Panc1 (cell line): ENCODE data around the gene HUS1. TPM values are rescaled to one million over a fixed set of nuclear protein-coding genes. Genes with fewer than 3 reads are reported as not detected.

ENCODE experiments used
- ATAC-seq: fragments of 200-7000 bp; cut with Tn5 transposase; 2 replicates; pipeline ENCODE4 v1.9.1; 2020; ENCODE audit warnings: mild to moderate bottlenecking, moderate library complexity
- BruUV-seq: library from RNA; stranded (reverse); fragments of 400-500 nt; replicated peaks from 2 replicates; lab custom pipeline; 2021; lab: Mats Ljungman, UMichigan
- CTCF ChIA-PET: fragments of 300-600 bp; sonication (Branson Sonifier 250); formaldehyde crosslinking; loops from one replicate; lab custom pipeline; 2022; ENCODE audit warnings: antibody characterized with exemption; lab: Charles Lee
- POLR2A ChIA-PET: fragments of 300-600 bp; sonication (Branson Sonifier 250); formaldehyde crosslinking; loops from one replicate; lab custom pipeline; 2022; ENCODE audit warnings: antibody characterized with exemption; lab: Charles Lee
- DNase-seq: peaks from one replicate; pipeline ENCODE4 v3.0.0-alpha.2; 2010; ENCODE audit warnings: low read depth, low spot score
- H3K27ac ChIP-seq: 2 replicates; pipeline ENCODE4 v1.5.1; 2011; ENCODE audit warnings: mild to moderate bottlenecking, low read length, inconsistent platforms
- H3K27me3 ChIP-seq: fragments of 200-500 bp; sonication (Bioruptor generic); 2 replicates; pipeline ENCODE4 v1.6.0; 2014; ENCODE audit warnings: low read length, inconsistent platforms; ENCODE audit not compliant: control insufficient read depth, insufficient read depth
- H3K36me3 ChIP-seq: fragments of 200-500 bp; sonication (Bioruptor generic); 2 replicates; pipeline ENCODE4 v1.5.1; 2014; ENCODE audit warnings: inconsistent platforms, mild to moderate bottlenecking, low read length, moderate library complexity; ENCODE audit not compliant: control insufficient read depth, insufficient read depth
- H3K4me1 ChIP-seq: 2 replicates; pipeline ENCODE4 v1.5.1; 2011; ENCODE audit warnings: inconsistent platforms, mild to moderate bottlenecking, low read length, moderate library complexity; ENCODE audit not compliant: control insufficient read depth, insufficient read depth
- H3K4me3 ChIP-seq, 2 experiments: 2 replicates each; pipeline ENCODE4 v1.5.1; 2011 to 2012; ENCODE audit warnings: low read depth in 2 of 2, low read length in 2 of 2, mild to moderate bottlenecking in 2 of 2, inconsistent platforms in 1 of 2, moderate library complexity in 1 of 2
- H3K9me3 ChIP-seq: fragments of 200-500 bp; sonication (Bioruptor generic); 2 replicates; pipeline ENCODE4 v1.5.1; 2014; ENCODE audit warnings: low read depth, mild to moderate bottlenecking, inconsistent platforms, low read length, moderate library complexity; ENCODE audit not compliant: control insufficient read depth, insufficient read depth
- POLR2AphosphoS5 ChIP-seq: IDR thresholded peaks from 2 replicates; pipeline ENCODE4 v1.6.1; 2012; ENCODE audit warnings: mild to moderate bottlenecking, low read depth, low read length, moderate library complexity
- REST ChIP-seq, 2 experiments: IDR thresholded peaks; 2 replicates each; pipeline ENCODE4 v1.6.1; 2011 to 2012; ENCODE audit warnings: low read depth in 2 of 2, control low read depth in 1 of 2, low read length in 1 of 2, mild to moderate bottlenecking in 1 of 2, moderate library complexity in 1 of 2; ENCODE audit not compliant: insufficient read depth in 1 of 2
- SIN3A ChIP-seq: IDR thresholded peaks from 2 replicates; pipeline ENCODE4 v1.6.1; 2012; ENCODE audit warnings: low read depth, mild to moderate bottlenecking, low read length, moderate library complexity, borderline replicate concordance; ENCODE audit not compliant: insufficient read depth
- TCF7L2 ChIP-seq: IDR thresholded peaks from 2 replicates; pipeline ENCODE4 v1.6.1; 2011; ENCODE audit warnings: mild to moderate bottlenecking, low read depth, low read length, inconsistent platforms
- in situ Hi-C: cut with HindIII; loops from 2 replicates; pipeline ENCODE4 v1.10.0; 2016; ENCODE audit warnings: low sequenced_read_pairs, low pct_unique_long_range_greater_than_20kb
- intact Hi-C: fragments of 100-400 bp; cut with micrococcal nuclease; formaldehyde crosslinking; loops from one replicate; pipeline ENCODE4 v1.10.0; 2022; ENCODE audit not compliant: unreplicated experiment
- total RNA-seq: library from RNA; stranded (reverse); gene quantifications from one replicate; pipeline ENCODE4 v1.2.1, GENCODE V29; 2021; ENCODE audit not compliant: unreplicated experiment
- TF ChIP-seq, protein P1 (sequence below): fragments of 450-650 bp; IDR thresholded peaks from 2 replicates; pipeline ENCODE4 v1.5.1; 2017; ENCODE audit warnings: mild to moderate bottlenecking

The HUS1 gene
- total RNA-seq, 1 experiment from 2014 or later: 72.7 TPM

- no peak overlapping the region for H3K4me3 ChIP-seq
- in situ Hi-C loops: no loop called here
- intact Hi-C loops: no loop called here
- TF ChIP-seq POLR2AphosphoS5 (no peak), REST (IDR thresholded peaks at IDR 0.05; ENCODE audit: insufficient read depth in 1 of 2, low read depth in 2 of 2, low read length in 1 of 2) (no peak), TCF7L2 (no peak), SIN3A (no peak)
- TF ChIP-seq, protein P1, sequence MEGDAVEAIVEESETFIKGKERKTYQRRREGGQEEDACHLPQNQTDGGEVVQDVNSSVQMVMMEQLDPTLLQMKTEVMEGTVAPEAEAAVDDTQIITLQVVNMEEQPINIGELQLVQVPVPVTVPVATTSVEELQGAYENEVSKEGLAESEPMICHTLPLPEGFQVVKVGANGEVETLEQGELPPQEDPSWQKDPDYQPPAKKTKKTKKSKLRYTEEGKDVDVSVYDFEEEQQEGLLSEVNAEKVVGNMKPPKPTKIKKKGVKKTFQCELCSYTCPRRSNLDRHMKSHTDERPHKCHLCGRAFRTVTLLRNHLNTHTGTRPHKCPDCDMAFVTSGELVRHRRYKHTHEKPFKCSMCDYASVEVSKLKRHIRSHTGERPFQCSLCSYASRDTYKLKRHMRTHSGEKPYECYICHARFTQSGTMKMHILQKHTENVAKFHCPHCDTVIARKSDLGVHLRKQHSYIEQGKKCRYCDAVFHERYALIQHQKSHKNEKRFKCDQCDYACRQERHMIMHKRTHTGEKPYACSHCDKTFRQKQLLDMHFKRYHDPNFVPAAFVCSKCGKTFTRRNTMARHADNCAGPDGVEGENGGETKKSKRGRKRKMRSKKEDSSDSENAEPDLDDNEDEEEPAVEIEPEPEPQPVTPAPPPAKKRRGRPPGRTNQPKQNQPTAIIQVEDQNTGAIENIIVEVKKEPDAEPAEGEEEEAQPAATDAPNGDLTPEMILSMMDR: no peak
- ChIA-PET CTCF (no interaction called here), POLR2A (no interaction called here)
- no peak overlapping the region for H3K27ac ChIP-seq
- H3K9me3 ChIP-seq: no peaks in the 10 kb centered on the region
- no peaks in the 10 kb centered on the region for H3K36me3 ChIP-seq
- H3K27me3 ChIP-seq: no peaks in the 10 kb centered on the region
- DNase-seq: no peak
- no peak for ATAC-seq
- BruUV-seq: no TSS peak
- H3K4me1 ChIP-seq: 0 out of 2 replicates have a peak, but pooled peaks cover 4% of the 10 kb centered on the region
Measured at GRCh38 chr7:48004638-48005037, 25.2 kb upstream of the HUS1 start.

DNA sequence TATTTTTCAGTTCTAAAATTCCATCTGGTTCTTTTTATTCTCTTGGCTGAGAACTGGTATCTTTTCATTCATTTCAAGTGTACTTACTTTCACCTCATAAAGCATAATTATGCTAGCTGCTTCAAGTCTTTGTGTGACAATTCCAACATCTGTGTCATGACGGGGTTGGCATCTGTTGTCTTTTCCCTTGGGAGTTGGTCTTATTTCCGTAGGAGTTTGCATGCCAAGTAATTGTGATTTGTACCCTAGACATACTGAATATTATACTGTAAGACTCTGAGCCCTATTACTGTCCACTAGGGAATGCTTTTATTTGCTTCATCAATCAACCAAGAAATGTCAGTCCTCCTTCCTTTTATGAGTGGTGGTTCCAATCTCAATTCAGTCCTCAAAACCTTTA, 24.6 kb upstream of the HUS1 start:
- in situ Hi-C loops (no loop called here), intact Hi-C loops (no loop called here)

More for the DNA sequence above, 24.6 kb upstream of the HUS1 start:
- TF ChIP-seq REST (IDR thresholded peaks at IDR 0.05; ENCODE audit: insufficient read depth in 1 of 2, low read depth in 2 of 2, low read length in 1 of 2) (no peak), TCF7L2 (no peak), POLR2AphosphoS5 (no peak), SIN3A (no peak)
- TF ChIP-seq, protein P1: no peak
- H3K36me3 ChIP-seq: no peaks in the 10 kb centered on the region
- BruUV-seq: no TSS peak
- ChIA-PET POLR2A (no interaction called here), CTCF (no interaction called here)
- no peak overlapping the region for H3K4me3 ChIP-seq
- ATAC-seq: no peak
- H3K4me1 ChIP-seq: 0 out of 2 replicates have a peak, but pooled peaks cover 4% of the 10 kb centered on the region
- H3K27me3 ChIP-seq: no peaks in the 10 kb centered on the region
- no peak for DNase-seq
- no peaks in the 10 kb centered on the region for H3K9me3 ChIP-seq
- H3K27ac ChIP-seq: no peak overlapping the region
